Activated naive CD8-positive, alpha-beta T cell treated with anti-CD3 and anti-CD28 coated beads, Interleukin-2, amount 10 ng/mL, durations not matched to agents 7 days and 5 days (primary cell): ENCODE measurements around the gene DNMT3B. TPM values are rescaled to one million over a fixed set of nuclear protein-coding genes. Genes with fewer than 3 reads are reported as not detected.
"Not testable (repeated sequence)": the region's sequence is repeated elsewhere in the genome, so short reads cannot be mapped to it uniquely, and the experiment has no call there.

Experiments used
- ATAC-seq: fragments of 150-1000 bp; cut with Tn5 transposase; one replicate; pipeline ENCODE4 v1.10.0; 2021; ENCODE audit warnings: low read depth, moderate library complexity
- POLR2A ChIA-PET: fragments of 350-600 bp; sonication (Branson Sonifier 250); formaldehyde crosslinking; loops from one replicate; lab custom pipeline; 2021; ENCODE audit warnings: antibody characterized with exemption; lab: Charles Lee
- DNase-seq: peaks from one replicate; pipeline ENCODE4 v3.0.0; 2021
- H3K27ac Mint-ChIP-seq: one replicate; pipeline ENCODE4 v1.8.0; 2022; ENCODE audit warnings: mild to moderate bottlenecking, mixed read lengths
- H3K27me3 Mint-ChIP-seq: one replicate; pipeline ENCODE4 v1.8.0; 2022; ENCODE audit warnings: mild to moderate bottlenecking, moderate library complexity, mixed read lengths
- H3K36me3 Mint-ChIP-seq: one replicate; pipeline ENCODE4 v1.8.0; 2021; ENCODE audit warnings: mild to moderate bottlenecking, mixed read lengths
- H3K4me1 Mint-ChIP-seq: one replicate; pipeline ENCODE4 v1.8.0; 2021; ENCODE audit warnings: mixed read lengths
- H3K4me3 Mint-ChIP-seq: one replicate; pipeline ENCODE4 v1.8.0; 2022; ENCODE audit warnings: mild to moderate bottlenecking, moderate library complexity, mixed read lengths
- H3K9me3 Mint-ChIP-seq: one replicate; pipeline ENCODE4 v1.8.0; 2021; ENCODE audit warnings: mixed read lengths
- total RNA-seq, 2 experiments: library from RNA; stranded (reverse); gene quantifications; one replicate each; pipeline ENCODE4 v1.2.3, GENCODE V29; 2021

DNMT3B gene
- total RNA-seq, 2 experiments from 2014 or later: 4.9 to 6.6 TPM

DNA sequence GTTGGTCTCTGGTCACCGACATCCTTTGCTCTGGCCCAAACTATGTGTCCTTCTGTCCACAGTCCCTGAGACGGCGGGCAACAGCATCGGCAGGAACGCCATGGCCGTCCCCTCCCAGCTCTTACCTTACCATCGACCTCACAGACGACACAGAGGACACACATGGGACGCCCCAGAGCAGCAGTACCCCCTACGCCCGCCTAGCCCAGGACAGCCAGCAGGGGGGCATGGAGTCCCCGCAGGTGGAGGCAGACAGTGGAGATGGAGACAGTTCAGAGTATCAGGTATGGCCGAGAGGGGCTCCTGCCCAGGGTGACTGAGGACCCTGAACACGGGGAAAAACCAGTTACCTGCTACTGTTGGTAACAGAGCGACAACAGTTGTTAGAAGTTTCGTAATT, 25.0 kb downstream of the DNMT3B start:
- Mint-ChIP-seq H3K4me3 (no peak overlapping the region), H3K9me3 (no peaks in the 10 kb centered on the region), H3K27me3 (no peaks in the 10 kb centered on the region), H3K36me3 (peaks cover 6% of the 10 kb centered on the region), H3K27ac (no peak overlapping the region), H3K4me1 (peaks cover 4% of the 10 kb centered on the region)
- ATAC-seq (no peak), DNase-seq (no peak)
- POLR2A ChIA-PET: no interaction called here

DNA sequence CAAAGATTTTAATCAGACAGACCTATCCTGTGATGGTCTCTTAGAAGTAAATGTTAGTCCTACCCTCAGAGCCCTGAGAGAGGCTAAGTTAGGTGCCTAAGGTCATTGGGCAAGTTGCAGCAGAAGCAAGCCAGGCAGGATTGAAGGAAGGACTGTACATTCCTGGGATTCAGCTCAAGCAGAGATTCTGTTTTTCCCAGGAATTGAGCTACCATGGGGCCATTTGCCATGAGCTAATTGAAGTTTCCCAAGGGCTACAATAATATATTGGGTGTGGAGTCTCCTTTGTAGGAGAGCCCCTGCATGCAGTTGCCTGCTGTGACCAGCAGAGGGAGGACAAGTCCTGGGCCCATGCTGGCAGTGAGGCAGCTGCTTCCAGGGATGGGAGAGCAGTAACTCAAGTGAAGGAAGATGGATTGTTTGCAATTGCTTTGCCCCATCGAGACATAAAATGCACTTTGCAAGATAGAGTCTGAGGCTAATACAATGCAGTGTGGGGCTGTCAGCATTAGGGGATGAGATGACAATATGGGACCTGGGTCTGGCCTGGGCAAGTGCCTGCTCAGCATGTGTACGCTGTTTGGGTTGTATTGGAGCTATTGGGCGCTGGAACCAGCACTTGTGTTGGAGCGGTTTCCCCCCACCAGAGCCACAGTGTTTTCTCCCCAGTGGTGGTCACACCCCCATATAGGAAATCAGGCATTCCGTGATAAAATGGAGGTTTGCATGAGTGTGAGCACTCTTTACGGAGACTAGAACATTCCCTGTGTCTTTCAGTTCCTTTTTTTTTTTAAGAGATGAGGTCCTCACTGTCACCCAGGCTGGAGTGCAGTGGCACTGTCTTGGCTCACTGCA, 27.9 kb downstream of the DNMT3B start:
- POLR2A ChIA-PET: no interaction called here

DNA sequence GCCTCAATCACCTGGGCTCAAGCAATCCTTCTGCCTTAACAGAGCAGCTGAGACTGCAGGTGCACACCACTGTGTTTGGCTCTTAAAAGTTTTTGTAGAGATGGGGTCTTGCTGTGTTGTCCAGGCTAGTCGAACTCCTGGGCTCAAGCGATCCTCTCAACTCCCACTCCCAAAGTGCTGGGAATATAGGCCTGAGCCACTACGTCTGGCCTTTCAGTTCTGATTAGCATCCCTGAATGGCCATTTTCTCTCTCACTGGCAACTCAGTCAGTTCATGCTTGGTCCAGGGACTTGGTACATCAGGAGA, 28.5 kb downstream of the DNMT3B start:
- H3K36me3 Mint-ChIP-seq: peaks cover 7% of the 10 kb centered on the region
- H3K27me3 Mint-ChIP-seq: no peaks in the 10 kb centered on the region
- POLR2A ChIA-PET: interaction anchor here (0.5 kb wide), 1 partner anchor 328 kb away, joined by 5 read pairs; no protein-coding TSS in a partner anchor
- H3K4me3 Mint-ChIP-seq: no peak overlapping the region
- ATAC-seq: no peak
- H3K9me3 Mint-ChIP-seq: no peaks in the 10 kb centered on the region
- no peak for DNase-seq
- H3K4me1 Mint-ChIP-seq: peaks cover 26% of the 10 kb centered on the region
- H3K27ac Mint-ChIP-seq: no peak overlapping the region

More for the DNA sequence above, 27.9 kb downstream of the DNMT3B start:
- Mint-ChIP-seq H3K27ac (no peak overlapping the region), H3K4me1 (peaks cover 25% of the 10 kb centered on the region), H3K36me3 (peaks cover 6% of the 10 kb centered on the region), H3K27me3 (no peaks in the 10 kb centered on the region), H3K4me3 (no peak overlapping the region), H3K9me3 (no peaks in the 10 kb centered on the region)
- ATAC-seq: peak; percentile 71
- DNase-seq: peak; percentile 70

DNA sequence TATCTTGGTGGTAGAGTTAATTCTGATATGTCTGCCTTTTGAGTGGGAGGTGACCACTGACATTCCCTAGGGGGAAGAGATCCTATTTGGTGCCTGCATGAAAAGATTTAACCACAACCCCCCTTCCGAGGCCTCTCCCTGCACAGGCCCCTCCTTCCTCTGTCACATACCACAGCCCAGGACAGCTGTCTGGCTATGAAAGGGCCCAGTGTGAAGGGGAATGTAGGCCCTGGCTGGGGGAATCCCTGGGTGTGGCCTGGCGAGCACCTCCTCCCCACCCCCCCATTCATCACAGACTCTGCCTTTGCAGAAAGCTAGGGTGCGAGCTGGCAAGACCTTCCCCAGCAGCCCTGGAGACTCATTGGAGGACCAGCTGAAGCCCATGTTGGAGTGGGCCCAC, 30.1 kb downstream of the DNMT3B start:
- H3K27me3 Mint-ChIP-seq: no peaks in the 10 kb centered on the region
- H3K4me1 Mint-ChIP-seq: peaks cover 27% of the 10 kb centered on the region
- POLR2A ChIA-PET: no interaction called here
- ATAC-seq: peak; percentile 32
- no peak overlapping the region for H3K4me3 Mint-ChIP-seq
- no peaks in the 10 kb centered on the region for H3K9me3 Mint-ChIP-seq
- DNase-seq: no peak
- no peak overlapping the region for H3K27ac Mint-ChIP-seq
- peaks cover 7% of the 10 kb centered on the region for H3K36me3 Mint-ChIP-seq

DNA sequence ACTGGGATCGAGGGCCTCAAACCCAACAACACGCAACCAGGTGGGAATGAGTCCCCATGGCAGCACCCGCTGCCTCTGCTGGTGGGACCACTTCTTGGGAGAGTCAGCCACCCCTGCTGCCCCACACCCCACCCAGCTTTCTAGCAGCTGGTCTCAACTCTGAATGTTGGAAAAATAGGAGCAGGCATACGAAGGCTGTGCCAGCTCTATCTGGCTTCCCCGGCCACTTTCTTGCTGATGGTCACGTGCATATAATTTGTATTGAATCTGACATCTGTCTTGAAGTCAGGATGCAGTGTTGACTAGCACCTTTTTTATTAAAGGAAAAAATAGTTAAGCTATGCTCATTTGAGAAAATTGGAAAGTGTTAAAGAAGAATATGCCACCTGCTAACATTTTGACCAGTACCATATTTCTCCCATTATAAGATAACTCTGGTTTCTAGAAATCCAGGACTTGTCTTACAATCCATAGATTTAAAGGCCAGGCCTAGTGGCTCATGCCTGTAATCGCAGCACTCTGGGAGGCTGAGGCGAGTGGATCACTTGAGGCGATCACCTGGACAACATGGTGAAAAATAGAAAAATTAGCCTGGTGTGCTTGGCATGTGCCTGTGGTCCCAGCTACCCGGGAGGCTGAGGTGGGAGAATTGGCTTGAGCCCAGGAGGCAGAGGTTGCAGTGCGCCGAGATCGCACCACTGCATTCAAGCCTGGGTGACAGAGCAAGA, 30.7 kb downstream of the DNMT3B start:
- POLR2A ChIA-PET: no interaction called here
- Mint-ChIP-seq H3K27ac (peak overlapping the region; percentile 77), H3K4me1 (peaks cover 27% of the 10 kb centered on the region), H3K9me3 (no peaks in the 10 kb centered on the region), H3K36me3 (peaks cover 3% of the 10 kb centered on the region), H3K27me3 (no peaks in the 10 kb centered on the region), H3K4me3 (peak overlapping the region; percentile 31)
- ATAC-seq: no peak
- no peak for DNase-seq

DNA sequence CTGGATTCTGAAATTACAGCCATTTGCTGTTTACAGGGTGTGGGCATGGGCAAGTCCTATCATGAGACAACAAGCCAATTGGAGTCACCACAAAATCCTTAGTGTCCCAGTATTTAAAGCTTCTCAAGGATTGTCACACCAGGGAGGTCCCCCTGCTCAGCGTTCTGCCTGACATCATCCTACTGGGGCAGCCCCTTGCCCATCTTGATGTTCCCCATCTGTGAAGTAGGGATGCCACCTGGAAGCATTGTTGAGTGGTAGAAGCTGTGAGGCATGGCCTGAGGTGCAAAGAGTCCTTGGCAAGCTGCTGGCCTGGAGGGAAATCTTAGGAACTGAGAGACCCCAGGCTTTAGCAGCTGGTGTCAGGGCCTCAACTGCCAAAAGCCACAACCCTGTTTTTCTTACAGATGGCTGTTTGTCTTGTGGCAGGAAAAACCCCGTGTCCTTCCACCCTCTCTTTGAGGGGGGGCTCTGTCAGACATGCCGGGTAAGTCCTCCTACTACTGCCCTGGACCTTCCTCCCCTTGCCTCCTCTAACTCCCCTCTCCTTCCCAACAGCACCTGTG, 34.3 kb downstream of the DNMT3B start:
- H3K4me1 Mint-ChIP-seq: peaks cover 26% of the 10 kb centered on the region
- no peak for DNase-seq
- POLR2A ChIA-PET: interaction anchor here (0.6 to 1.5 kb wide), 3 partner anchors 23 to 24 kb away, joined by 3 to 6 read pairs (median 3); no protein-coding TSS in a partner anchor
- no peak for ATAC-seq
- peaks cover 13% of the 10 kb centered on the region for H3K36me3 Mint-ChIP-seq
- no peaks in the 10 kb centered on the region for H3K27me3 Mint-ChIP-seq
- H3K4me3 Mint-ChIP-seq: no peak overlapping the region
- H3K9me3 Mint-ChIP-seq: no peaks in the 10 kb centered on the region
- H3K27ac Mint-ChIP-seq: peak overlapping the region; percentile 66

DNA sequence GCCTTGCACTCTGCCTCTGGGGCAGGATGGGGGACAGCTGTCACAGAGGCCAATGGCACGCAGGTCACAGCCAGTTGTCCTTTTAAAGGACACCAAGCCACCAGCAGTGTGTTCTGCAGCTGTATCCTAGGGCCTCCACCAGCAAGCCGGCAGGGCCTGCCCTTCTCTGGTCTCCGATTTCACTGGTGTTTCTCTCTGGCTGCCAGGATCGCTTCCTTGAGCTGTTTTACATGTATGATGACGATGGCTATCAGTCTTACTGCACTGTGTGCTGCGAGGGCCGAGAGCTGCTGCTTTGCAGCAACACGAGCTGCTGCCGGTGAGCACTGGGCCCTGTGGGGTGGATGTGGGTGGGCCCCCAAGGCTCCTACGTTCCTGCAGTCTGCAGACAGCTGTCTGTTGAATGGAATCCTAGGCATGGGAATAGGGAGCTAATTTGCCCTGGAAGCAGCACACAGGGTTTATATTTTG, 34.8 kb downstream of the DNMT3B start:
- Mint-ChIP-seq H3K4me1 (peaks cover 25% of the 10 kb centered on the region), H3K27ac (peak overlapping the region; percentile 66), H3K36me3 (peaks cover 13% of the 10 kb centered on the region), H3K4me3 (no peak overlapping the region), H3K27me3 (no peaks in the 10 kb centered on the region), H3K9me3 (no peaks in the 10 kb centered on the region)
- ATAC-seq (no peak), DNase-seq (no peak)
- POLR2A ChIA-PET: interaction anchor here (1.2 to 1.5 kb wide), 2 partner anchors 22 to 24 kb away, joined by 3 read pairs; no protein-coding TSS in a partner anchor

DNA sequence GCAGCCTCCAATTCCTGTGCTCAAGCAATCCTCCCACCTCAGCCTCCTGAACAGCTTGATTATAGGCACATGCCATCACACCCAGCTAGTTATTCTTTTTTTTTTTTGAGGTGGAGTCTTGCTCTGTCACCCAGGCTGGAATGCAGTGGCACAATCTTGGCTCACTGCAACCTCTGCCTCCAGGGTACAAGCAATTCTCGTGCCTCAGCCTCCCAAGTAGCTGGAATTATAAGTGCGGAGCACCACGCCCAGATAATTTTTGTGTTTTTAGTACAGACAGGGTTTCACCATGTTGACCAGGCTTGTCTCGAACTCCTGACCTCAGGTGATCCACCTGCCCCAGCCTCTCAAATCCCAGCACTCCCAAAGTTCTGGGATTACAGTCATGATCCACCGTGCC, 35.4 kb downstream of the DNMT3B start:
- not testable (repeated sequence) for H3K4me3 Mint-ChIP-seq, H3K27ac Mint-ChIP-seq, H3K27me3 Mint-ChIP-seq, DNase-seq, ATAC-seq, H3K9me3 Mint-ChIP-seq
- Mint-ChIP-seq H3K36me3 (peaks cover 16% of the 10 kb centered on the region), H3K4me1 (peaks cover 20% of the 10 kb centered on the region)
- POLR2A ChIA-PET: interaction anchor here (1.2 to 1.5 kb wide), 2 partner anchors 22 to 23 kb away, joined by 3 read pairs; no protein-coding TSS in a partner anchor

DNA sequence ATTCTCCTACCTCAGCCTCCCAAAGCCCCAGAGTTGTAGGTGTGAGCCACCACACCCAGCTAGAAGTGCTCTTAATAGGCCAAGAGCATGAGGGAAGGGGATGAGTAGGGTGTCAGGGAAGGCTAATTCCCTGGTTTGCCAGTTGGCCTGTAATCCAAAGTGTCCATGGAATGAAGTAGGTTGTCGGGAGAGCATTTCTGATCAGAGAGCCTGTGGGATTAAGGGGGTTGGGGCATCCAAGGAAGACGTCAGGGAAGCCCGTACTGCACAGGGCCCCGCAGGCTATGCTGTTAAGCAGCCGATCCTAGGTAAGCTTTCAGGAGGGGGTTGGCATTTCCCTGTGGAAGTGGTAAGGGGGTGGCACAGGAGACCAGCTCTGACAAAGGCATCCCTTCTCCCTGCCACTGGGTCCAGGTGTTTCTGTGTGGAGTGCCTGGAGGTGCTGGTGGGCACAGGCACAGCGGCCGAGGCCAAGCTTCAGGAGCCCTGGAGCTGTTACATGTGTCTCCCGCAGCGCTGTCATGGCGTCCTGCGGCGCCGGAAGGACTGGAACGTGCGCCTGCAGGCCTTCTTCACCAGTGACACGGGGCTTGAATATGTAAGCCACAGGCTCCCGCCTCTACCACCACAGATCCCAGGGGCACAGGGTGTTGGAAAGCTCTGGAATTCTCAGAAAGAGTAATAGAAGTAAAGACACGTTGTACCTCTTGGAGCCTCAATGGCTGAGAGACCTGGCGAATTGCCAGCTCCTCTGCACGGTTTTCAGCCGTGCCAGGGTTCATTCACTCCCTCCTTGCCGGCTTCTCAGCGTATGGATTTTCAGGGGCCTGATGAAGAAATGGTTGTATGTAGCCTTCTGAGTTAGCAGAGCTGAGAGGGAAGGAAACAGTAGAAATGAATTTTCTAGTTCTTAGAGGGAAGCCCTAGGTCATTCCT, 36.1 kb downstream of the DNMT3B start:
- no peaks in the 10 kb centered on the region for H3K9me3 Mint-ChIP-seq
- H3K36me3 Mint-ChIP-seq: peaks cover 21% of the 10 kb centered on the region
- POLR2A ChIA-PET: no interaction called here
- H3K27me3 Mint-ChIP-seq: no peaks in the 10 kb centered on the region
- peak overlapping the region; percentile 39 for H3K27ac Mint-ChIP-seq
- H3K4me3 Mint-ChIP-seq: no peak overlapping the region
- peaks cover 14% of the 10 kb centered on the region for H3K4me1 Mint-ChIP-seq
- ATAC-seq: no peak
- DNase-seq: no peak

DNA sequence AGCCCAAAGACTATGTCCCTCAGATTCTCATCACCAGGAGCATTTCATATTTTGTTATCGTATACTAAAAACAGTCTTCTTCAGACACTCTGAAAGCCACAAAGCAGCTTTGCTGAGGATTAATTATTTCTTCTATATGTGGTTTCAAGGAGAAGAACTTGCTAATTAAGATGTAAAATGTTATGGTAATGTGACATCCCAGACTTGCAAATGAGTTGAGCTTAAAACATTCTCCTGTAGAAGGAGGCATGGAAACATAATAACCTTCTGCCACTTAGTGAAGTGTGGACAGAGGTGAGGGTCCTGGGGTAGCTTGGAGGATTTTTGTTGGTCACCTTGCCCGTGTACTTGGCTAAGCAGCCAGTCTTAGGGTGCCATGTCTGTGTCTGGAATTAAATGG, 40.9 kb downstream of the DNMT3B start:
- H3K36me3 Mint-ChIP-seq: peaks cover 28% of the 10 kb centered on the region
- DNase-seq (no peak), ATAC-seq (no peak)
- no peak overlapping the region for H3K27ac Mint-ChIP-seq
- no peaks in the 10 kb centered on the region for H3K9me3 Mint-ChIP-seq
- H3K27me3 Mint-ChIP-seq: no peaks in the 10 kb centered on the region
- POLR2A ChIA-PET: interaction anchor here (0.6 kb wide), 1 partner anchor 14 kb away, joined by 3 read pairs; no protein-coding TSS in a partner anchor
- no peaks in the 10 kb centered on the region for H3K4me1 Mint-ChIP-seq
- no peak overlapping the region for H3K4me3 Mint-ChIP-seq

DNA sequence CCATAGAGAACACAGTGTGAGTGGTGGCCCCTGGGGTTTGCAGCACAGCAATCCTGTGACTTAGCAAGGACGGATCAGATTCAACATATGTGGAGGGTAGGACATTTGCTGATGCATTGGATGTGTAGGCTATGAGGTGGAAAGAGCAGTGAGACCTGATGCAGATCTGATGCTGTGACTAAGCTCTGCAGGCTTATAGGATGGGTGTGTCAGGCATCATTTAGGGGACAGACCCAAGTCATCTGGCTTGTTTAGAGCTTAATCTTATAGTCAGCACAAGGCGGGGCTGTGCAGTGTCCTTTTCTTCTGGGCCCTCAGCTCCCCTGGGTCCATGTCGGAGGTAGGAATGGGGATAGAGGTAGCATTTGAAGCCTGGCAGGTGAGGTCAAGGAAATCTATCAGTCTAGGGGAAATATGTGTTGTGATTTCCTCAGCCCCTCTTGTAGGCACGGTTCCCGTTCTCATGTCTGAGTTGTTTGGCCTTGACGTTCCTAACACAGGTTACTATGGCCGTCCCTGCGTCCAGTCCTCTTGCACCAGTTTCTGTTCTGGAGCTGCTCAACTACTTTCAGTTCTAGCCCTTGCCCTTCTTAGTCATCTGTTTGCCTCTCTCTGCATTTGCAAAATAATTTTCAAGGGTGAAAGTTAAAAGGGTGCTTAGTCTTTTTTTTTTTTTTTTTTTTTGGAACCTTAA, 42.0 kb downstream of the DNMT3B start:
- H3K4me3 Mint-ChIP-seq: no peak overlapping the region
- POLR2A ChIA-PET: no interaction called here
- ATAC-seq (no peak), DNase-seq (no peak)
- peaks cover 28% of the 10 kb centered on the region for H3K36me3 Mint-ChIP-seq
- H3K9me3 Mint-ChIP-seq: no peaks in the 10 kb centered on the region
- H3K27ac Mint-ChIP-seq: no peak overlapping the region
- H3K27me3 Mint-ChIP-seq: no peaks in the 10 kb centered on the region
- H3K4me1 Mint-ChIP-seq: no peaks in the 10 kb centered on the region

DNA sequence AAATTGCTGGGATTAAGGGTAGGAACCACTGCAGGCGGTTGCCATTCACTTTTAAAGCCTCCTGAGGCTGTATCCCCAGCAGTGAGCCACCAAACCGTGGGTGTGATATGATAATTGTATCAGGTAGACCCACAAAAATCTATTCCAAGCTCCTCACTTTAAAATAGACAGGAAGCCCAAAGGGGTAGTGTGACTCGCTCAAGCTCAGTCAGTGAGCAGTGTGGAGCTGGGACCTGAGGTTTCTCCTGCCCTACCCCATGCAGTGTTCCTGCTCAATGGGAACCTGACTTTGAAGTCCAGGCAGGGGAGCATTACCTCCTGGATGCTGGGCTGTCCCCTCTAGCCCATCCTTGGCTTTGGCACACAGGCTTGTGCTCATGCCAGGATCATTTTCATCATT, 42.6 kb downstream of the DNMT3B start:
- H3K9me3 Mint-ChIP-seq: no peaks in the 10 kb centered on the region
- H3K27me3 Mint-ChIP-seq: no peaks in the 10 kb centered on the region
- no peaks in the 10 kb centered on the region for H3K4me1 Mint-ChIP-seq
- DNase-seq (no peak), ATAC-seq (no peak)
- H3K4me3 Mint-ChIP-seq: no peak overlapping the region
- no peak overlapping the region for H3K27ac Mint-ChIP-seq
- POLR2A ChIA-PET: no interaction called here
- peaks cover 24% of the 10 kb centered on the region for H3K36me3 Mint-ChIP-seq
